Kidney capillary endothelial cell (primary cell): ENCODE measurements around the gene GJD2.
A peak's percentile ranks its signal among the peaks of the same experiment; 100 is the strongest.

Experiments used
- DNase-seq: peaks from one replicate; pipeline ENCODE4 v3.0.0-alpha.2; 2018; ENCODE audit warnings: low spot score

The GJD2 gene

GRCh38 chr15:34754674-34755418, at the start of gene GJD2:
TSS of gene GJD2 (minus strand) at chr15:34754998. CDS start at chr15:34754488, 510 bp downstream.
- DNase-seq: no peak

DNA sequence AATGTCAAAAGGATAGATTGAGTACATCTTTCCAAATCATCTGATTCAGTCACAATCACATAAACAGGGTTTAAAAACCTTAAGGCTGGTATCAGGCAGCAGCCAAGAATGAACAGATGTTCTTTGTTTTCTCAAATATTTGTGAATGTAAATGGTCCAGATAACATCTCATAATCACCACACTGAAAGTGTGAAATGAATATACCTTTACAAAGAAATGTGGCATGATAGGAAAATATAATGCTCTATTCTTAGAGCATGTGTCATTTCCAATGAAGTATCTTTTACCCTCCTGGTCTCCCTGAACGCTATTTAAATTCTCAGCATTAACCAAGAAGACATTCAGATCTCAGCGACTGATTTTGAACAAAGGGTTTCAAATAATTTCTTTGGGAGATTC, 49.3 kb upstream of the GJD2 start:
- no peak for DNase-seq

GRCh38 chr15:34802803-34803750, 48.3 kb upstream of the GJD2 start:
- DNase-seq: no peak

- DNase-seq: no peak
These were observed 47.6 kb upstream of the GJD2 start for GRCh38 chr15:34802371-34802770.

GRCh38 chr15:34799149-34800101, 44.6 kb upstream of the GJD2 start:
- no peak for DNase-seq

GRCh38 chr15:34796847-34797435, 42.1 kb upstream of the GJD2 start:
- no peak for DNase-seq

DNA sequence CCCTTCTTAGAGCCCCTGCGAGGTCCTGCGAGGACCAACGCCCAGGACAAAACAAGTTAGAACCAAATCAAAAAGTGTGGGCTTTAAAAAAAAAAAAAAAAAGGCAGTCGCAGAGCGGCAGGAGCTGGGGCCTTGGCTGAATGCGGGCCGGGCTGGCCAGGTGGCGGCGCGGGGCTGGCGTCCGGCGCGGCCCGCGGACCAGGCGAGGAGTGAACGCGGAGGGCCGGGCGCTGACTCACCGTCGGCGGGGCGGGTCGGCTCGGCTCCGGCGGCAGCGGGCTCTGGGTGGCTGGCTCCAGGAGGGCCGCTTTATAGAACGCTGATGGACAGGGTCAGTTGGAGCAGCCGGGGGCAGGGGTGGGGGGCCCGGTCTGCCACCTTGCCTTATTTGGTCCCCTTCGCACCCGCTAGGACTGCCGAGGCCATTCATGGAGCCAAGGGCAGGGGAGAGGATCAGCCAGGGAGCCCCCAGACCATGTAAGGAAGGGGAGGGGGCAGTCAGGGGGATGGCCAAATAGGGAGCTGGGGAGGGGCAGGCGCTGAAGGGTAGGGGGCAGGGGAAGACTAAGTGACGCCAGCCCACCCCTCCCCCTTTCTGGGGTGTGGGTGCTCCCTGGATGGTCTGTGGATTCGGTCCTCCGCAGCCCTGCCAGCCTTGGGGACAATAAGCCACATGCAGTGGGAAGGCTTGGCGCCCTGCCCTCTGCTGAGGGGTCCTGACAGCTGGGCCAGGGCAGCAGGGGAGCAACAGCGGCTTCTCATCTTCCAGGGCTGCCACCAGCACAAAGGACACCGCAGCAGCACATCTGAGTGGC, 40.7 kb upstream of the GJD2 start, which contains the start of gene ACTC1:
Gene ACTC1 (minus strand): TSS at position 283 of the 815 bp plus-strand sequence. CDS start 741 bp downstream, outside the sequence.
- DNase-seq: peak; percentile 29

GRCh38 chr15:34794590-34795206, 39.9 kb upstream of the GJD2 start:
- no peak for DNase-seq

- DNase-seq: no peak
These were observed 39.1 kb upstream of the GJD2 start for GRCh38 chr15:34793901-34794300.

- DNase-seq: no peak
These were observed 38.3 kb upstream of the GJD2 start for GRCh38 chr15:34793071-34793470.

DNA sequence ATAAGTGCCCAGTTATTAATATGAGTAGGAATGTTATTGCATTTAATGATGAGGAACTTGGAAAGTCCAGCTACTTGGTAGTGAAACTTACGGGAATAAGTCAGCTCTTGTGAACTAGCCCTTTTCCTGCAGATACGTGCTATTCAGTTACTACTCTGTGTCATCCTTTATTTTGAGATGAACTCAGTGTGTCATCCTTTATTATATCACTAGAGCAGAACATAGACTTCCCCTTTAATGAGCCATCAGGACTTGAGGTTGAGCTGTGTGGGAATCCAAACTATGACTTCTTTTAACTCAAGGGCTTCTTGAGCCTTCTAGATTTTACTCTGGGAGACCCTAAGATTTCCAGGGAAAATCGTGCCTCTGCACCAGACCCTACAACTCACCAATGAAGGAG, 36.9 kb upstream of the GJD2 start:
- DNase-seq: no peak

- DNase-seq: no peak
These were observed 35.3 kb upstream of the GJD2 start for GRCh38 chr15:34790121-34790520.

- DNase-seq: no peak
These were observed 34.5 kb upstream of the GJD2 start for GRCh38 chr15:34789326-34789725.

DNA sequence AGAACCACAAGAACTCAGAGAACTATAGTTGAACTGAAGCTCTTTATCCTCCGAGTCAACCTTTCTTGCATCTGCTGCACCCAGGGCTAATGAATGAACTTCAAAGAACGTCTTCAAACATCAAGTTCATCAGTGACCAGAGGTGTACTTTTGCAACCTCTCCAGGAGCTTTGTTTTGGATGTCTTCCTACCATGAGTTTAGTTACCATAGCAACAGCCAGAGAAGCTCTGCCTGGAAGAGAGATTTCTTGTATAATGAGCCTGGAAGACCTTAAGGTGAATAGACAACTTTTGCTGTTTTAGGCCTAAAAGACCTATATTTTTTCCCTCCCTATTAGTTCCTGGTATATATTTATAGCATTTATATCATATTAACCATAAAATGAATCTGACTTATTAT, 31.4 kb upstream of the GJD2 start:
- DNase-seq: no peak

DNA sequence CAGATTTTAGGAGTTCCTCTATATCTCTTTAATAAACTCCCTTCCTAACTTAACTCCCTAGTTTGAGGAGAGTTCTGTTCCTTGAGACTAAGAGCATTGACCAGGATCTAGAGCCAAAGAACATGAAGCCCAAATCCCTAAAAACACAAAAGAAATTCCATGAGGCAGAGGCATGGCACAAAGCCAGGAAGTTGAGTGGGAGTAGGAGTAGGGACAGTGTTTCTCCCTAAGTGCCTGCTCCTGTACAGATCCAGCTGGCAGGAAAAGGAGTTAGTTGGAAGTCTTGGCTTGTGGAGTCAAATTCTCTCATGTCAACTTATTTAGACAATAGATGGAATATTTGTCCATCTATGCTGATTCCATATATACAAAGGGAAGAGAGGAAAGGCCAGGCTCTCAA, 29.2 kb upstream of the GJD2 start:
- no peak for DNase-seq

DNA sequence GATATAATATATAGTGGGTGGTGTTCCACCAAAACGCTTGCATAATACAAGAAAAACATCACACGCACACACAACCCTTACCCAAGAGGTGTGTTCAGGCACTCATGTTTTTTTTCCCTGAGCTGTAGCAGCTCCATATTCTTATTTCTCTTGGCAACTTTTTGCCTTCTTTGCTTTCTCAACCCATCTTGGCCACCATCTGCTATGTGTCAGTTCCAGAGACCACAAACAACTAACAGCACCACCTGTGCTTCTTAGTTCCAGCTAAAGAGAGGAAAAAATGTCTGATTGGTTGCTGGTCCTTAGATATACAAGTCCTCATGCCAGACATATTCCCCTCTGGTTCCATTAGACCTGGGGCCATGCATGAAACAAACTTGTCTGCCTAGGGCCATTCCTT, 28.6 kb upstream of the GJD2 start:
- DNase-seq: no peak

DNA sequence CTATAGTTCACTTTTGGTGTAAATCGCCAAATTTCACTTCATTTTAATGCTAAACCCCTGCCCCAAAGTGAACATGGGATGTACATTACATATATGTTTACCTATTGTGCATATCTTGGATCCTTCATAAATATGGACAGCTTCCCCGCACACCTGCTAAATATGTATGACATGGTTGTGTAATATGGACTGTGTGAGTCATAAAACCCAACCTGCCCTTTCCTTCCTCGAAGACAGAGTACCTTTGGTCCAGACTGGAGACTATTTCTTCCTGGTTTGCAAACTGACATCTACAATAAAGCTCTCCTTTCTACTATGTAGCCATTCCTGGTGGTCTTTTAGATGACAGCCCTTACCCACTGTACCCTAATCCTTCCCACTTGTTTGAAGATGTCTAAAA, 28.1 kb upstream of the GJD2 start:
- DNase-seq: no peak

GRCh38 chr15:34780725-34781124, 25.9 kb upstream of the GJD2 start:
- no peak for DNase-seq

DNA sequence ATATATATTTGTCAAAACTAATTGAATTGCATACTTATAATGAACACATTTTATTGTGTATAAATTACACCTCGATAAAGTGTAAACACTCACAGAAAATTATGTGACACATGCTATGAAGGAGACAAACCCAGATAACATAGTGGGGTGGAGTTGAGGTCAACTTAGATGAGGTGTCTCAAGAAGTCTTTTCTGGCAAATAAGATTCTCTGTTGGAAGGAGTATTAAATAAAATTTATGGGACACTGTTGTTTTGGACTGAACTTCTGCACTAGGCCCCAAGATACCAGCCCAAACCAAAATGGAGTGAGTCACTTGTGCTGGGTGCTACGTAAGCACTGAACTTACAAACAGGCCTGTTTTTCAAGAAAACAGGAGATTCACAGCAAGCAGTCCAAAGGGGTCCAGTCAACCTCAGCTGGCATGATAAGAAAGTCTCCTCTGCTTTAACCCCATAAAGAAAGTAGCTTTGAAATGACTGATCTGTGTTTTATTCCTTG, 21.9 kb upstream of the GJD2 start:
- no peak for DNase-seq

DNA sequence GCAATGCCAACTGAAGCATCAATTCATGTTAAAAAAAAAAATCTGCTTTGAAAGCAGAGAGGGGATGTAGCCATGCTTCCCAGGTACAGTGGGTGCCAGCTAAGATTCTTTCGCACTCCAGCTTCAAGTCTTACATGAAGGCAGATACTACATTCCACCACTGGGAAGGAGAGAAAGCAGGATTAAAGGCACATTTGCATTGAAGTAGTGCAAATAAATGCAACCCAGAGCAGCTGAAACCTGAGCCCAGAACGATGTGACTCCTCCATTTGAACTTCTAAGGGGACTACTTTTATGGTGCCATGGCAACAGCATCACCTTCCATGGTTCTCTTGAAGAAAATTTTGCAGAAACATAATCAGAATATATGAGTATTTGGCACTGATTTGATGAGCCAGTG, 19.1 kb upstream of the GJD2 start:
- no peak for DNase-seq
